GM12878 (cell line): Measurements from ENCODE around the gene TESK2. TPM values are rescaled to one million over a fixed set of nuclear protein-coding genes. Genes with fewer than 3 reads are reported as not detected.

Source experiments
- ATF7 ChIP-seq: fragments of 450-650 bp; IDR thresholded peaks from 2 replicates; pipeline ENCODE4 v1.6.1; 2016; ENCODE audit warnings: low read depth, mild to moderate bottlenecking
- BCL11A ChIP-seq: IDR thresholded peaks from 2 replicates; pipeline ENCODE4 v1.6.1; 2011; ENCODE audit warnings: low read depth, low read length
- BMI1 ChIP-seq: fragments of 450-650 bp; IDR thresholded peaks from 2 replicates; pipeline ENCODE4 v1.6.1; 2016; ENCODE audit warnings: mild to moderate bottlenecking, moderate library complexity, borderline replicate concordance
- CBFB ChIP-seq: IDR thresholded peaks from 2 replicates; pipeline ENCODE4 v1.6.1; 2016; ENCODE audit warnings: antibody characterized with exemption, low read depth
- DPF2 ChIP-seq: fragments of 450-650 bp; IDR thresholded peaks from 2 replicates; pipeline ENCODE4 v1.6.1; 2017; ENCODE audit warnings: mild to moderate bottlenecking
- EP300 ChIP-seq, 2 experiments: fragments of 150-350 bp in 1 of 2; IDR thresholded peaks; 2 replicates each; pipeline ENCODE4 v1.6.1; 2011 to 2012; ENCODE audit warnings: low read depth in 2 of 2, low read length in 2 of 2, borderline replicate concordance in 1 of 2, improper control_type of control experiment in 1 of 2, inconsistent platforms in 1 of 2; ENCODE audit not compliant: control insufficient read depth in 1 of 2
- ESRRA ChIP-seq: IDR thresholded peaks from 2 replicates; pipeline ENCODE4 v1.6.1; 2012; ENCODE audit warnings: mild to moderate bottlenecking, low read length, improper control_type of control experiment
- IKZF1 ChIP-seq: fragments of 450-650 bp; conservative IDR thresholded peaks from 2 replicates; pipeline ENCODE4 v1.6.1; 2017; ENCODE audit warnings: antibody characterized with exemption, mild to moderate bottlenecking
- MEF2A ChIP-seq: IDR thresholded peaks from 2 replicates; pipeline ENCODE4 v1.6.1; 2011; ENCODE audit warnings: low read depth, mild to moderate bottlenecking, low read length, moderate library complexity; ENCODE audit not compliant: insufficient read depth
- MTA2 ChIP-seq: fragments of 450-650 bp; IDR thresholded peaks from 2 replicates; pipeline ENCODE4 v1.6.1; 2016; ENCODE audit warnings: low read depth, mild to moderate bottlenecking, moderate library complexity
- PAX5 ChIP-seq: IDR thresholded peaks from 2 replicates; pipeline ENCODE4 v1.6.1; 2011; ENCODE audit warnings: low read depth, low read length, borderline replicate concordance
- RAD51 ChIP-seq: fragments of 450-650 bp; IDR thresholded peaks from 2 replicates; pipeline ENCODE4 v1.6.1; 2016; ENCODE audit warnings: moderate library complexity, mild to moderate bottlenecking, inconsistent platforms
- RCOR1 ChIP-seq: conservative IDR thresholded peaks from 2 replicates; pipeline ENCODE4 v1.6.1; 2012; ENCODE audit warnings: low read depth, low read length, improper control_type of control experiment
- SREBF1 ChIP-seq: IDR thresholded peaks from 2 replicates; pipeline ENCODE4 v1.6.1; 2012; ENCODE audit warnings: mild to moderate bottlenecking, low read length
- ZNF24 ChIP-seq: fragments of 450-650 bp; IDR thresholded peaks from 2 replicates; pipeline ENCODE4 v1.6.1; 2017; ENCODE audit warnings: antibody characterized with exemption, mild to moderate bottlenecking
- ZSCAN29 ChIP-seq: fragments of 450-650 bp; IDR thresholded peaks from 2 replicates; pipeline ENCODE4 v1.6.1; 2017; ENCODE audit warnings: mild to moderate bottlenecking, moderate library complexity
- polyA plus RNA-seq, 11 experiments: library from polyadenylated mRNA; depleted of rRNA in 4 of 11; unstranded in 6 of 11; stranded (reverse) in 5 of 11; fragments of >200 nt; fragmentation: Nextera tagmentation in 4 of 11; fragmentation: Illumina TruSeq in 1 of 11; extraction: Ambion mirVana in 4 of 11; extraction: Trizol in 1 of 11; gene quantifications; 1 replicate in 1 of 11; 2 replicates in 10 of 11; pipeline versions ENCODE4 v1.2.1 to v1.2.3, GENCODE V29; 2011 to 2016; ENCODE audit warnings: inconsistent platforms in 2 of 11, missing spikeins in 2 of 11, low read depth in 1 of 11
- total RNA-seq, 4 experiments: library from RNA; depleted of rRNA in 3 of 4; stranded (reverse); fragments of >200 nt in 3 of 4; fragmentation: Illumina TruSeq in 1 of 4; extraction: Trizol in 1 of 4; gene quantifications; 2 replicates each; pipeline versions ENCODE4 v1.2.1 to v1.2.3, GENCODE V29; 2013 to 2021
- TF ChIP-seq, protein P1 (sequence below): IDR thresholded peaks from 2 replicates; pipeline ENCODE4 v1.6.1; 2012; ENCODE audit warnings: improper control_type of control experiment, low read depth, low read length; ENCODE audit not compliant: insufficient replicate concordance
- TF ChIP-seq, protein P2 (sequence below): fragments of 450-650 bp; IDR thresholded peaks from 2 replicates; pipeline ENCODE4 v1.6.1; 2018; ENCODE audit warnings: borderline replicate concordance, mild to moderate bottlenecking; ENCODE audit not compliant: partially characterized antibody
- TF ChIP-seq, protein P3 (sequence below): IDR thresholded peaks from 2 replicates; pipeline ENCODE4 v1.6.1; 2011; ENCODE audit warnings: low read depth, low read length, improper control_type of control experiment, borderline replicate concordance
- TF ChIP-seq, protein P4 (sequence below): fragments of 450-650 bp; IDR thresholded peaks from 2 replicates; pipeline ENCODE4 v1.6.1; 2017; ENCODE audit warnings: low read depth, mild to moderate bottlenecking, moderate library complexity

The TESK2 gene
- total and polyA plus RNA-seq, 10 of the 15 experiments (the other 5 are each of a cell fraction or from before 2014, with no cell fraction given), result 2.2 to 10.0 (median 5.7) TPM

DNA sequence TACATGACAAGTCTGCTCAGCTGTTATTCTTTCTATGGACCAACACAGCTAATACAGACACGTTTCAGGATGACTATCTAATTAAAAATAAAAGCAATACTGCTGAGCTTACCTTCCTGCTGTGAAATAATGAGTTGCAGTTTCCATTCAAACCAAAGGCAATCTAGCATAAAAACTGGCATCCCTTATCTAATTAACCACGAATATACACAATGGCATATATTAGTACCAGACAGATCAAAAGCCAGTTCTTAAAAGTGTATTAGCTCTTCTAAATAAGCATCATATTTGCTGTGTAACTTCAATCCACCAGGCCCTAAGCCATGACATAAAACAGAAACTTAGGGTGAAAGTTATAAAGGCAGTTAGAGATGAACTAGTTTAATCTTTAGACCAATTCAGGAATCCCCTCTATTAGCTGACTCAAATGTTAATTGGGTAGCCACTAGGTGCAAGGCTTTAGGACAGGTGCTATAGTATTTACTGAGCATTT is 20.6 kb downstream of the TESK2 start (continued):
- TF ChIP-seq, protein P1, sequence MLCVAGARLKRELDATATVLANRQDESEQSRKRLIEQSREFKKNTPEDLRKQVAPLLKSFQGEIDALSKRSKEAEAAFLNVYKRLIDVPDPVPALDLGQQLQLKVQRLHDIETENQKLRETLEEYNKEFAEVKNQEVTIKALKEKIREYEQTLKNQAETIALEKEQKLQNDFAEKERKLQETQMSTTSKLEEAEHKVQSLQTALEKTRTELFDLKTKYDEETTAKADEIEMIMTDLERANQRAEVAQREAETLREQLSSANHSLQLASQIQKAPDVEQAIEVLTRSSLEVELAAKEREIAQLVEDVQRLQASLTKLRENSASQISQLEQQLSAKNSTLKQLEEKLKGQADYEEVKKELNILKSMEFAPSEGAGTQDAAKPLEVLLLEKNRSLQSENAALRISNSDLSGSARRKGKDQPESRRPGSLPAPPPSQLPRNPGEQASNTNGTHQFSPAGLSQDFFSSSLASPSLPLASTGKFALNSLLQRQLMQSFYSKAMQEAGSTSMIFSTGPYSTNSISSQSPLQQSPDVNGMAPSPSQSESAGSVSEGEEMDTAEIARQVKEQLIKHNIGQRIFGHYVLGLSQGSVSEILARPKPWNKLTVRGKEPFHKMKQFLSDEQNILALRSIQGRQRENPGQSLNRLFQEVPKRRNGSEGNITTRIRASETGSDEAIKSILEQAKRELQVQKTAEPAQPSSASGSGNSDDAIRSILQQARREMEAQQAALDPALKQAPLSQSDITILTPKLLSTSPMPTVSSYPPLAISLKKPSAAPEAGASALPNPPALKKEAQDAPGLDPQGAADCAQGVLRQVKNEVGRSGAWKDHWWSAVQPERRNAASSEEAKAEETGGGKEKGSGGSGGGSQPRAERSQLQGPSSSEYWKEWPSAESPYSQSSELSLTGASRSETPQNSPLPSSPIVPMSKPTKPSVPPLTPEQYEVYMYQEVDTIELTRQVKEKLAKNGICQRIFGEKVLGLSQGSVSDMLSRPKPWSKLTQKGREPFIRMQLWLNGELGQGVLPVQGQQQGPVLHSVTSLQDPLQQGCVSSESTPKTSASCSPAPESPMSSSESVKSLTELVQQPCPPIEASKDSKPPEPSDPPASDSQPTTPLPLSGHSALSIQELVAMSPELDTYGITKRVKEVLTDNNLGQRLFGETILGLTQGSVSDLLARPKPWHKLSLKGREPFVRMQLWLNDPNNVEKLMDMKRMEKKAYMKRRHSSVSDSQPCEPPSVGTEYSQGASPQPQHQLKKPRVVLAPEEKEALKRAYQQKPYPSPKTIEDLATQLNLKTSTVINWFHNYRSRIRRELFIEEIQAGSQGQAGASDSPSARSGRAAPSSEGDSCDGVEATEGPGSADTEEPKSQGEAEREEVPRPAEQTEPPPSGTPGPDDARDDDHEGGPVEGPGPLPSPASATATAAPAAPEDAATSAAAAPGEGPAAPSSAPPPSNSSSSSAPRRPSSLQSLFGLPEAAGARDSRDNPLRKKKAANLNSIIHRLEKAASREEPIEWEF, result peak; percentile 80
- no peak for TF ChIP-seq ZSCAN29
- TF ChIP-seq ZNF24, result 0 out of 2 replicates have a peak, but pooled peaks have one; percentile 40
- no peak for TF ChIP-seq ESRRA
- TF ChIP-seq IKZF1, result 0 out of 2 replicates have a peak, but pooled peaks have one; percentile 52
- TF ChIP-seq MEF2A, result 0 out of 2 replicates have a peak, but pooled peaks have one; percentile 20
- TF ChIP-seq RAD51, result 0 out of 2 replicates have a peak, but pooled peaks have one; percentile 18
- TF ChIP-seq PAX5, result peak; percentile 58; the same call in 1 of the 2 replicates
- TF ChIP-seq, protein P2, sequence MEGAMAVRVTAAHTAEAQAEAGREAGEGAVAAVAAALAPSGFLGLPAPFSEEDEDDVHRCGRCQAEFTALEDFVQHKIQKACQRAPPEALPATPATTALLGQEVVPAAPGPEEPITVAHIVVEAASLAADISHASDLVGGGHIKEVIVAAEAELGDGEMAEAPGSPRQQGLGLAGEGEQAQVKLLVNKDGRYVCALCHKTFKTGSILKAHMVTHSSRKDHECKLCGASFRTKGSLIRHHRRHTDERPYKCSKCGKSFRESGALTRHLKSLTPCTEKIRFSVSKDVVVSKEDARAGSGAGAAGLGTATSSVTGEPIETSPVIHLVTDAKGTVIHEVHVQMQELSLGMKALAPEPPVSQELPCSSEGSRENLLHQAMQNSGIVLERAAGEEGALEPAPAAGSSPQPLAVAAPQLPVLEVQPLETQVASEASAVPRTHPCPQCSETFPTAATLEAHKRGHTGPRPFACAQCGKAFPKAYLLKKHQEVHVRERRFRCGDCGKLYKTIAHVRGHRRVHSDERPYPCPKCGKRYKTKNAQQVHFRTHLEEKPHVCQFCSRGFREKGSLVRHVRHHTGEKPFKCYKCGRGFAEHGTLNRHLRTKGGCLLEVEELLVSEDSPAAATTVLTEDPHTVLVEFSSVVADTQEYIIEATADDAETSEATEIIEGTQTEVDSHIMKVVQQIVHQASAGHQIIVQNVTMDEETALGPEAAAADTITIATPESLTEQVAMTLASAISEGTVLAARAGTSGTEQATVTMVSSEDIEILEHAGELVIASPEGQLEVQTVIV, result no peak
- TF ChIP-seq, protein P3, sequence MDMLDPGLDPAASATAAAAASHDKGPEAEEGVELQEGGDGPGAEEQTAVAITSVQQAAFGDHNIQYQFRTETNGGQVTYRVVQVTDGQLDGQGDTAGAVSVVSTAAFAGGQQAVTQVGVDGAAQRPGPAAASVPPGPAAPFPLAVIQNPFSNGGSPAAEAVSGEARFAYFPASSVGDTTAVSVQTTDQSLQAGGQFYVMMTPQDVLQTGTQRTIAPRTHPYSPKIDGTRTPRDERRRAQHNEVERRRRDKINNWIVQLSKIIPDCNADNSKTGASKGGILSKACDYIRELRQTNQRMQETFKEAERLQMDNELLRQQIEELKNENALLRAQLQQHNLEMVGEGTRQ, result no peak
- peak; percentile 77 for TF ChIP-seq ATF7
- peak; percentile 50; the same call in 1 of the 2 replicates for TF ChIP-seq SREBF1
- peak; percentile 99 for TF ChIP-seq MTA2
- peak; percentile 25; the same call in 1 of the 2 replicates for TF ChIP-seq CBFB
- peak; percentile 91 for TF ChIP-seq BCL11A
- TF ChIP-seq, protein P4, sequence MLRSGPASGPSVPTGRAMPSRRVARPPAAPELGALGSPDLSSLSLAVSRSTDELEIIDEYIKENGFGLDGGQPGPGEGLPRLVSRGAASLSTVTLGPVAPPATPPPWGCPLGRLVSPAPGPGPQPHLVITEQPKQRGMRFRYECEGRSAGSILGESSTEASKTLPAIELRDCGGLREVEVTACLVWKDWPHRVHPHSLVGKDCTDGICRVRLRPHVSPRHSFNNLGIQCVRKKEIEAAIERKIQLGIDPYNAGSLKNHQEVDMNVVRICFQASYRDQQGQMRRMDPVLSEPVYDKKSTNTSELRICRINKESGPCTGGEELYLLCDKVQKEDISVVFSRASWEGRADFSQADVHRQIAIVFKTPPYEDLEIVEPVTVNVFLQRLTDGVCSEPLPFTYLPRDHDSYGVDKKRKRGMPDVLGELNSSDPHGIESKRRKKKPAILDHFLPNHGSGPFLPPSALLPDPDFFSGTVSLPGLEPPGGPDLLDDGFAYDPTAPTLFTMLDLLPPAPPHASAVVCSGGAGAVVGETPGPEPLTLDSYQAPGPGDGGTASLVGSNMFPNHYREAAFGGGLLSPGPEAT, result peak; percentile 71
- TF ChIP-seq EP300 (IDR thresholded peaks at IDR 0.05; ENCODE audit: borderline replicate concordance in 1 of 2, control insufficient read depth in 1 of 2, low read depth in 2 of 2, low read length in 2 of 2), result peak in 1 of 2 experiments; percentile 32; a peak in 1 of 4 replicates
- 0 out of 2 replicates have a peak, but pooled peaks have one; percentile 78 for TF ChIP-seq RCOR1
- peak; percentile 67; the same call in 1 of the 2 replicates for TF ChIP-seq BMI1
- peak; percentile 80; the same call in 1 of the 2 replicates for TF ChIP-seq DPF2
